Cardiac muscle cell (in vitro differentiated cells and primary cell): ENCODE results near the gene RCAN1. TPM values are rescaled to one million over a fixed set of nuclear protein-coding genes. Genes with fewer than 3 reads are reported as not detected.

Source experiments
- DNase-seq, 2 donors: peaks; one replicate each; pipeline versions ENCODE4 v3.0.0 to v3.0.0-alpha.2; 2010 to 2017; ENCODE audit warnings: low read depth in 1 of 2, low spot score in 1 of 2
- H3K27ac ChIP-seq: fragments of 200-600 bp; sonication (generic); 2 replicates; pipeline ENCODE4 v1.5.1; 2016
- H3K27me3 ChIP-seq: fragments of 200-600 bp; sonication (generic); 2 replicates; pipeline ENCODE4 v1.6.0; 2016; ENCODE audit warnings: control low read depth
- H3K36me3 ChIP-seq: fragments of 200-600 bp; sonication (generic); 2 replicates; pipeline ENCODE4 v1.5.1; 2016; ENCODE audit warnings: control low read depth
- H3K4me1 ChIP-seq: fragments of 200-600 bp; sonication (generic); 2 replicates; pipeline ENCODE4 v1.8.1; 2017; ENCODE audit warnings: low read depth, mild to moderate bottlenecking, mixed run types
- H3K4me3 ChIP-seq: fragments of 200-600 bp; sonication (generic); 2 replicates; pipeline ENCODE4 v1.5.1; 2016; ENCODE audit warnings: mild to moderate bottlenecking
- H3K9me3 ChIP-seq: fragments of 200-600 bp; sonication (generic); 2 replicates; pipeline ENCODE4 v1.5.1; 2017; ENCODE audit warnings: low read depth, mild to moderate bottlenecking, control low read depth
- CTCF ChIP-seq: IDR thresholded peaks from 2 replicates; pipeline ENCODE4 v1.5.1; 2012; ENCODE audit warnings: low read depth, mild to moderate bottlenecking, low read length
- polyA plus RNA-seq: library from polyadenylated mRNA; unstranded; fragments of >200 nt; fragmentation: Nextera tagmentation; extraction: Ambion mirVana; gene quantifications from 2 replicates; pipeline ENCODE4 v1.2.1, GENCODE V29; 2016
- total RNA-seq: library from RNA; depleted of rRNA; stranded (reverse); fragments of >200 nt; gene quantifications from 2 replicates; pipeline ENCODE4 v1.2.3, GENCODE V29; 2016

The RCAN1 gene
- total and polyA plus RNA-seq, 2 experiments from 2014 or later, result 47.4 to 96.2 TPM

- Histone ChIP-seq H3K36me3 (no peaks in the 10 kb centered on the region), H3K27me3 (no peaks in the 10 kb centered on the region), H3K4me3 (no peak overlapping the region), H3K4me1 (peaks cover 15% of the 10 kb centered on the region), H3K9me3 (no peaks in the 10 kb centered on the region), H3K27ac (no peak overlapping the region)
- no peak for TF ChIP-seq CTCF
- no peak for DNase-seq
Measured at GRCh38 chr21:34548781-34549376, 66.0 kb downstream of the RCAN1 start.

GRCh38 chr21:34546542-34546941 lies 68.4 kb downstream of the RCAN1 start:
- no peak for TF ChIP-seq CTCF
- H3K4me1 ChIP-seq, result peaks cover 15% of the 10 kb centered on the region
- no peaks in the 10 kb centered on the region for H3K9me3 ChIP-seq
- no peaks in the 10 kb centered on the region for H3K27me3 ChIP-seq
- no peak overlapping the region for H3K4me3 ChIP-seq
- no peak overlapping the region for H3K27ac ChIP-seq
- no peaks in the 10 kb centered on the region for H3K36me3 ChIP-seq
- no peak for DNase-seq

- Histone ChIP-seq H3K27ac (peak overlapping the region; percentile 95), H3K4me1 (peaks cover 15% of the 10 kb centered on the region), H3K27me3 (no peaks in the 10 kb centered on the region), H3K4me3 (no peak overlapping the region), H3K9me3 (no peaks in the 10 kb centered on the region), H3K36me3 (no peaks in the 10 kb centered on the region)
- TF ChIP-seq CTCF, result no peak
- peak; percentile 49 to 90 for DNase-seq
Measured at GRCh38 chr21:34545079-34545884, 69.6 kb downstream of the RCAN1 start.

- no peaks in the 10 kb centered on the region for H3K36me3 ChIP-seq
- TF ChIP-seq CTCF, result peak; percentile 76
- no peaks in the 10 kb centered on the region for H3K9me3 ChIP-seq
- no peak overlapping the region for H3K4me3 ChIP-seq
- H3K4me1 ChIP-seq, result peaks cover 15% of the 10 kb centered on the region
- H3K27me3 ChIP-seq, result no peaks in the 10 kb centered on the region
- DNase-seq, result peak; percentile 57 to 89
- H3K27ac ChIP-seq, result no peak overlapping the region
Measured at GRCh38 chr21:34544032-34544496, 70.8 kb downstream of the RCAN1 start.

- DNase-seq, result no peak
- Histone ChIP-seq H3K27me3 (no peaks in the 10 kb centered on the region), H3K36me3 (no peaks in the 10 kb centered on the region), H3K27ac (no peak overlapping the region), H3K4me3 (no peak overlapping the region), H3K4me1 (peaks cover 15% of the 10 kb centered on the region), H3K9me3 (no peaks in the 10 kb centered on the region)
- TF ChIP-seq CTCF, result no peak
Measured at GRCh38 chr21:34543017-34543416, 71.9 kb downstream of the RCAN1 start.
